Right ventricle myocardium superior (tissue), 1 donor: Measurements from ENCODE around the gene KCNN3. TPM values are rescaled to one million over a fixed set of nuclear protein-coding genes. Genes with fewer than 3 reads are reported as not detected.
A peak's percentile ranks its signal among the peaks of the same experiment; 100 is the strongest.

Source experiments
- ATAC-seq: fragments of 200-7000 bp; cut with Tn5 transposase; one replicate; pipeline ENCODE4 v1.9.1; 2020; ENCODE audit warnings: mild to moderate bottlenecking; ENCODE audit not compliant: poor library complexity
- DNase-seq: peaks from one replicate; pipeline ENCODE4 v3.0.0-alpha.2; 2020
- intact Hi-C: fragments of 100-400 bp; cut with DNase I; formaldehyde crosslinking; loops from one replicate; pipeline ENCODE4 v1.11.2; 2022
- total RNA-seq: library from RNA; stranded (reverse); fragmentation: NEBNext Ultra II Directional; extraction: Animal tissue kit (Norgen Biotek cat#: 25700); gene quantifications from one replicate; pipeline ENCODE4 v1.2.1, GENCODE V29; 2021
- donor health status: DM: no; HTN: yes; CAD: no; lungs with severe emphysema.

Gene KCNN3
- total RNA-seq, 1 donor from 2014 or later, result 3.4 TPM

DNA sequence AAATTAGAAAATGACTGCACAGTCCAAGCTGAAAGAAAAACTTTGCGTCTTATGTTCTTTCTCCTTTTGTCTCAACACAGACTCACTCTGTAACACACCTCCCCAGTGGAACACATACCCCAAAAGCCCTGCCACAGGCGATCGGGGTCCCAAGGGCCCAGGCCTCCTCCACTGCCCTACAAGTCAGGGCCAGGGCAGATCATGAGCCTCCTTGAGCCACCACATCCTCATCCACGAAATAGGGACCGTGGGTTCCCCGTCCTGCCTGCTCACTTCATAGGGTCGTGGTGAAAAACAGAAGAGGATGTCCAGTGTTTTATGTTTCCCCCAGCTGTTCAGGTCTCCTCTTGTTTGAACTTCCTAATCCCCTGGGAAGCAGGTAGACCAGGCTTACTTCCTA lies 116.7 kb downstream of the KCNN3 start:
- intact Hi-C loops, result no loop called here
- ATAC-seq (no peak), DNase-seq (no peak)

DNA sequence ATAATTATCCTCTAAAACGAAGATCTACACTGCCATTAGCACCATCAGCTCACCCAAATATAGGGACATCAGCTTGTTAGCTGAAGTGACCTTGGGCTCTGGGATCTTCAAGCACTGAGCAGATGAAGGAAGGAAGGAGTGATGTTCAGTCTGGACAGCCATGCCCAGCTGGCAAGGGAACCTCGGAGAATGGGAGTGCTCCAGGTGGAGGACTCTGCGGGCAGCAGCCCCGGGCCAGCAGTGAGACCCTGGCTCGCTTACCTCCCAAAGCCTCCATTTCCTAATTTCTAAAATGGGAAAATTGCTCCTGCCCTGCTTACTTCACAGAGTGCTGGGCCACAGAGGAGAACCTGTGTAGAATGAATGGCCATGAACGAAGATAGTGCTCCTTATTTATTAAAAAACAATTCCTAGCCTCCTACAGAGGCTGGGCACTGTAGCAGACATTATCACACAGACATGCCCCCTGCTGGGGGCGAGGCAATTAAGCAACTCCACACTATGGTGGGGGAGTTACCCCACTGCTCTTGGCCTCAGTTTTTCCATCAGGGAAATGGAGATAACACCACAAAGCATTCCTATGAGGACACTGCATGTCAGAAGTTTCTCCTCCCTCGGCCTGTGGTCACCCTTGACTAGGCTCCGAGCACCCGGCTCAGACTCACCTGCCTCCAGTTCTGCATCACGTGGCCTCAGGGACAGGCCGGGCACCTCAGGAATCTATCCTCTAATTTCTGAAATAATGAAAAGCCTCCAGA lies 117.6 kb downstream of the KCNN3 start:
- no peak for DNase-seq
- intact Hi-C loops, result no loop called here
- no peak for ATAC-seq

DNA sequence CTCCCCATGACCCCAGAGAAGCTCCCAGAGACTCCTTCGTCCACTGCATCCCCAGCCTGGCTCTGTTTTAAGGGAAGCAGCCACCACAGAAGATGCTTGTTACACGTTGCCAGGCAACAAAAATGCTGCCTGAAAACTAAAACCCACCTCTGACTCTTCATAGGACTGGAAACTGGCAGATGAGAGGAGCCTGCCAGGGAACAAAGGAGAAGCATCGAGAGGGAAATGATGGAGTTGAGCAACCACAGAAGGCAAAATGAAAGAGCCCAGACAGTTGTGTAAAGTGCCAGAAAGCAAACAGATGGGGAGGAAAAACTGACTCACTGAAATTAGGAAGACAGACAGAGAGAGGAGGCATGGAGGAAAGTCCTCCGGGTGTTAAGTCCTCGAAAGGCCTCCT lies 118.4 kb downstream of the KCNN3 start:
- DNase-seq (no peak), ATAC-seq (peak; percentile 82)
- intact Hi-C loops, result no loop called here

DNA sequence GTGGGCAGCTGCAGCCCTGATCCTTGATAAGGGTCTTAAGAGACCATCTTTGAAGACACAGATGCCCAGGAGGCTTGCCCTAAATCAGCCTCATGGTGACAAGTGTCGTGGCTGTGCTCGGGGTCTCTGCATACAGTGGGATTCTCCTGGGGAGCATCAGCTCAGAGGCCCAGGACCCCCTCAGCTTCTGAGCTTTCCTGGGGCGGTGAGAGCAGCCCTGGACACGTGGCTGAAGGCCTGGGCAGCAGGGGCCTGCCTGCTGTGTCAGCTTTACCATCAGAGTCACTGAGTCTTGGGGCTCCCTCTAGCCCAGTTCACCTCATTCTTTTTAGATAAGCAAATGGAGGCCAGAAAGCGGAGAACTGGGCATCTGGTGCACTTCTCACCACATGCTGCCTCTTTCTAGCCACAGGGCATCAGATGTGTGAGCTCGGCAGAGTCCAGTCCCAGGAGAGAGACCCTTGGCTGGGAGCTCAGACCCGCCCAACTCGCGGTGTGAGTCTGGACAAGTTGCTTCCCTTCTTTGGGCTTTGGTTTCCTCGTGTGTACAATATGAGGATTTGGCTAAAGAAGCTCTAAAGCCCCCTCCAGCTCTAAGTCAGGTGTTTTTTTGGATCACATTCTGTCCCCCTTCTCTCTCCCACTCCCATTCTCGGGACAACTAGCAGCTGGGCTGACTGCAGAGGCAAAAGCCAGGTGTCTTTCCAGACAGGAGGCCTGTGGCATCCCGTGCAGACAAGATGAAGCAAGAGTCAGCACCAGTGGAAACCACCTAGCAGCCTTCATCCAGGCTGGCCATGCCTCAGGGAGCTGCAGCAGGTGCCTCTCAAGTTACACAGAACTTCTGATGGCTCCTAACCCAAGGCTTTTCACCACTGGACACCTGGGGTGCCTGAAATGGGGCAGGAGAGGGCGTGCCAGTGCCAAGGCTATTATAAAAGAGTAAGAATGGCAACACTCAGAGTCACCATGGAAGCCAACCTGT lies 119.1 kb downstream of the KCNN3 start:
- intact Hi-C loops, result no loop called here
- DNase-seq, result no peak
- ATAC-seq, result no peak

DNA sequence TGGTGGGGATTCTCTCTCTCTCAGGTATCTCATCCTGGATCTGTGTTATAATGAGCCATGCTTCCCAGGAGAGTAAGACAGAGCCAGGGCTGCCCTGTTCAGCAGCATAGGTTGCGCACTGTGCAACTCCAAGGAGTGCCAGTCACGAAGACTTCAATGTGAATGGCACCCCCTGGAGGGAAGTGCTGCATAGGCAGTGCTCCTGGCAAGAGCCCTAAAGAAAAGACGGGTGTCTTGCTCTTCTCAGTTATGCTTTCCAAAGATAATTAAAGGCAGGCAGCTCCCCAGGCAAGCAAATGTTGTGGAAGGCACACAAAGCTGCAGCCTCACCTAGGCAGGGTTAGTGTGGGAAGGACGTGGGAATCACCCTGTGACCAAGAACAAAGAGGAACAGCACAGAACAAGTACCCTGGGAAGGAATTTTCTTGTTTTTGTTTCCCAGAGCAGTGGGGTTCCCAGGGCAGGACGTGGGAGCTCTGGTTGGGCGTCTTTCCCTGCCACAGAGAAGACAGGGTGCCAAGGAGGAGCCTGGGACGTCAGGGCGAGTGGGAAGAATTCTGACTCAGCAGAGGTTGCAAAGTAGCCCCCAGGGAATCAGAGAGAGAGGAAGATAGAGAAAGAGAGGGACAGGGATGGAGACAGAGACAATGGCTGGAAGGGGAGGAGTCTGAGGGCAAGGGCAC lies 120.9 kb downstream of the KCNN3 start:
- intact Hi-C loops, result no loop called here
- ATAC-seq, result no peak
- no peak for DNase-seq

DNA sequence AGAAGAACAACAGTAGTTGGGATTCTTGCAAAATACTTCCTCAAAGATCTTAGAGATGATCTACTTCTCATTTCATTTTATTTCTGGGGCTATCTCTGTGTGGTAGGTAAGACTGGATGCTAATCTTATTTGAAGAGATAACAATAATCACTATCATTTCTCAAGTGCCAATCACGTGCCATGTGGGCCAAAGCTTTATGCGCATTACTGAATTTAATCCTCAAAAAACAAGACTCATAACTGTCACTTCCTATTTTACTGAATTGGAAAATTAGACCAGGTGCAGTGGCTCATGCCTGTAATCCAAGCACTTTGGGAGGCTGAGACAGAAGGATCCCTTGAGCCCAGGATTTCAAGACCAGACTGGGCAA lies 121.7 kb downstream of the KCNN3 start:
- ATAC-seq (no peak), DNase-seq (no peak)
- intact Hi-C loops, result no loop called here

DNA sequence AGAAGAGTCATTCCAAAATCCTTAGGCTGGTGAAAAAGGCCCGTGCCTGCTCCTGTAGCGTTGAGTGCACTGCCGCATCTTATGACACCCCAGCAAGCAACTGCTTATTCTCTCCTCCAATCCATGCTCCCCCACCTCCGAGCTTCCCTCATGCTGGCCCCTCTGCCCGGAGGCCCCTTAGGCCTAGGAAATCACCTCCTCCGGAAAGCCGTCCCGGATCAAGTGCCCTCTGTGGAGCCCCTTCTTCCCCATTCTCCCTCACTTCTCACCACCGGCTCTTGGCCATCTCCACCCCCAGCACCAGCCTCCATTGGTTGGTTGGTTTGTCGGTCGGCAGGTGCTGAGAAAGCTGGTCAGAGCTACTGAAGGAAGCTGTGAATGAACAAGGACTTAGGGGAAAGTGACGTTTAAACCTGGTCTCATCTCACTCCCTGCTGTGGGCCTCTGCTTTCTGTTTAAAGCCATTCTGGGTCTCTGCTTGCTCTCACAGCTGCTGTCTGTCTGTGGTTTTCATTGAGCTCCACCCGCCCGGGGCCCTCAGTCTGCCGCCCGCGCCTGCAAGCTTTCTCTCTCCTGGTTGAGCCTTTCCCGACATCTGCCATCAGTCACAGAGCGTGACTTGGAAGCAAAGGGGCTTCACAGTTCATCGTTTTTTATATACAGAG lies 122.2 kb downstream of the KCNN3 start:
- peak; percentile 18 for ATAC-seq
- peak; percentile 68 for DNase-seq
- intact Hi-C loops, result no loop called here

DNA sequence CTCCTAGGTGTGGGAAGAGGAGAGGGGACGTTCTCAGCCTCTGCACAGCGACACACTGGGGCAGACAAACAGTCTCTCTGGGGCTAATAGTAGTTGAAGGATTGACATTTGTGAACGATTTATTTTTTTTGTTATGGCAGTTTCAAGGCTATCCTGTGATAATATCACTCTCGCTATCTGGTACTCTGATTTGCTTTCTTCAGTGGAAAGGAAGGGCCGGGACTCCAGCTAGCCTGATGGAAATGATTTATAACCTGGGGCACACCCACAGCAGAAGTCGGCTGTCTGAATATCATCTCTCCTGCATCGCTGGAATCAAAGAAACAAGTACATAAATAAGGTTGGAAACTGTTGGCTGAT lies 122.7 kb downstream of the KCNN3 start:
- no peak for DNase-seq
- ATAC-seq, result no peak
- intact Hi-C loops, result no loop called here

DNA sequence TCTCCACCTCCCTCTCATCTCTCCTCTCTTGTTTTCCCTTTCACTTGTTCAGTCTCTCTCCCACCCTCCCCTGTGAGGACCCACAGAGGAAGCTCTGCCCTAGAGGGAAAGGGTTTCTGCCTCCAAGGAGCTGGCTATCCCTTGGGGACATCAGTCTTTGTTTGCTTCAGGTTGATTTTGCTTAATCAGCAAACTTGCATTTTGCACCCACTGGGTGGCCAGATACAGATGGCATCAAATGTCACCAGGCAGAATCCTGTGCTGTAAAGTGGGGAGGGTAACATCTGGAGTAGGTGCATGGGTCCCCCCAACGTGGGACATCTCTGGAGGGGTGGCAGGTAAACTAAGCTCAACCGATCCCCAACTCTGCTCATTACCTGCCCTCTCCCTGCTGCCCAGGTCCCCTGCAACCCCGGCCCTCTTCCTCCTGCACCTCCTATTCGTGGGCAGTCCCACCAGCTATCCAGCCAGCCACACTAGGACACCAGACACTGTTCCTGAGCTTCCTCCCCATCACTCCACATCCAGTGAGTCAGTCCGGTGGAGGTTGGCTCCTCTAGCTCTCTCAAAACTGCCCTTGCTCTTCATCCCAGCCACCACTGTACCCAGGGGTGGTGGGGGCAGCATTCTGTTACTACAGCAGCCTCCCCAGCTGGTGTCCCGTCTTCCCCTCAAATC lies 123.3 kb downstream of the KCNN3 start:
- intact Hi-C loops, result no loop called here
- DNase-seq (no peak), ATAC-seq (no peak)

DNA sequence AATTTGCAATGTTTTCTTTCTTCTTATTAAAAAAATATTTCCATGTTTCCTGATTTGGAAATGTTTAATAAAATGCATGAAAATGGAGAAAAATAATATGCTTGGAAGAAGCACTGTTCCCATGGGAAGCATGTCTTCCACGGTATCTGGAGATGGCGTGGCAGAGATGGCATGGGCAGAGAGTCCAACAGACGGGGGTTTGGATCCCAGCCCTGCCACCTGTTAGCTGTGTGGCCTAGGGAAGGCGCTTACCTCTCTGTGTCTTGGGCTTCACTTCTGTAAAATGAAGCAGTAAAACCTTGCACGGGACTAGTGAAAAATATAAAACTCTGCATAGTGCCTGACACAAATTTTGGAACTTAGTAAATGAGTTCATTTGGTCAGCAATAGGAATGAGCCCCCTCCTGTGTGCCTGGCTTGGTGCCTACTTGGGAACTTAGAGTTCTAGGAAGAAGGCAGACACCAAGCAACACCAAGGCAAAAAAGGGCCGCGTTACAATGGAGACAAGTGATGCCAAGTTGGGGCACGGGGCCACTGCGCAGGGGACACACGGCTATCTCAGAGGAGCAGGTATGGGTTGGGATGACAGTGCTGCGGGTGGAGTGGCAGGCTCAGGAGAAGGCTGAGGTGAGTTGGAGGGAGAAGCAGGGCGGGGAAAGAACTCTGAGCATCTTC lies 124.2 kb downstream of the KCNN3 start:
- DNase-seq, result no peak
- no peak for ATAC-seq
- intact Hi-C loops, result no loop called here

DNA sequence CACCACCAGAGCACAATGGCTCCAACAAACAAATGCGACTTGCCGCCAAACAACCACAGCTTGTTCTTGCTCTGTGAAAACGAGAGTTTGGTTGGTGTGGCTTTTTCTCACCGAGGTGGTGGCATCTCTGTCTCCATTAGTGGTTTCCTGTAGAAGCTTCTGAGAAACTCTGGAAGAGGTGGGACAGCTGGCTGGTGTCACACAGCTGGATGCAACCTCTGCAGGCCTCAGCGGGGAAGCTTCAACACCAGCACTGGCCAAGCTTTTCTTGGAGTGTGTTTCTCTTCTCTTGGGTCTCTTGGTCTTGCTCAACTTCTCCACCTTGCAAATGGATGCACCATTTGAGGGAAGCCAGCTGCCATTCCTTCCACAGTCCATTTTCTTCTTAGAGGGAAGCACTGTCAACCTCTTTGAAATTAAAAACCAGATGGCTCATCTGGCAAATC lies 124.8 kb downstream of the KCNN3 start:
- intact Hi-C loops, result no loop called here
- peak; percentile 79 for ATAC-seq
- DNase-seq, result peak; percentile 75

DNA sequence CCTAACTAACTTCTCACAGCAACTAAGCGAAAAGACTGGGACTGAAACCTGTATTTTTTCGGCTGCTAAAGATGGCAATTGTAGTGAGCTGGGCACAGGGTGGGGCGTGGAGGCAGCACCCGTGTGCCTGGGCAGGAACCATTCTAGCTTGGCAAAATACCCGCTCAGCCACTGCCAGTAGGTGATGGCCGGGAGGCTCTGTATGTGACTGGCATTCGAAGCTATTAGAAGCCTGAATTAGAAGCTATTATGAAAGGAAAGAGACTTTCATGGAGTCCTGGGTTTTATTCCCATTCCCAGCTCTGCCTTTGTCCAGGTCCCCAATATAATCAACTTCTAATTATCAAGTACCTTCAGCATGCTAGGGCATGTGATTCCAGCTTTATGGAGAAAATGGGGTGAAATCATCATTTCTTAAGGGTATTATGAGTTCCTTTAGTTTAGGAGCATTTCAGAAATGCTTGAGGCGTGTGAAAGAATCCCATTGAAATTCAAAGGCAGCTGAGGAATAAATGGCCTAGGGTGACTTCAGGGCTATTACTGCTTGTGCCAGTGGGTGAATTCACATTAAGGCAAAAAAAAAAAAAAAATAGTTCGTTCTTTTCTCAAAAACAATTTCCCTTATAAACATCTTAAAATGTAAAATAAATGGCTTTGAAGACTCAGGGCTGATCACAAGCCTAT lies 125.6 kb downstream of the KCNN3 start:
- ATAC-seq (no peak), DNase-seq (no peak)
- intact Hi-C loops, result no loop called here

DNA sequence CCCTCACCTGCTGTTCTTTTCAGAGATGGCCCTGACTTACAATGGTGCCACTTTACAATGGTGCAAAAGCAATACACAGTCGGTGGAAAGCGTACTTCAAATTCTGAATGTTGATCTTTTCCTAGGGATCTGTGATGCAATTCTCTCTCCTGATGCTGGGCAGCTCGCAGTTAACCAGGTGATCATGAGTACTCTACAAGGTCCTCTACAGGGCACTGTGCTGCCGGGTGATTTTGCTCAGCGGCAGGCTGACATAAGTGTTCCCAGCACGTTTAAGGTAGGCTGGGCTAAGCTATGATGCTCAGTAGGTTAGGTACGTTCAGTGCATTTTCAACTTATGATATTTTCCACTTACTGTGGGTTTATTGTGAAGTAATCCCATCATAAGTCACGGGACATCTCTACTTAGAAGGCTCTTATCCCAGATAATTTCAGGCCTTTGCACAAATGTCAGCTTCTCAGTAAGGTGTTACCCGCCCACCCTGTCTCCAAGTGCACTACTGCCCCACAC lies 126.5 kb downstream of the KCNN3 start:
- intact Hi-C loops, result no loop called here
- ATAC-seq (no peak), DNase-seq (no peak)

DNA sequence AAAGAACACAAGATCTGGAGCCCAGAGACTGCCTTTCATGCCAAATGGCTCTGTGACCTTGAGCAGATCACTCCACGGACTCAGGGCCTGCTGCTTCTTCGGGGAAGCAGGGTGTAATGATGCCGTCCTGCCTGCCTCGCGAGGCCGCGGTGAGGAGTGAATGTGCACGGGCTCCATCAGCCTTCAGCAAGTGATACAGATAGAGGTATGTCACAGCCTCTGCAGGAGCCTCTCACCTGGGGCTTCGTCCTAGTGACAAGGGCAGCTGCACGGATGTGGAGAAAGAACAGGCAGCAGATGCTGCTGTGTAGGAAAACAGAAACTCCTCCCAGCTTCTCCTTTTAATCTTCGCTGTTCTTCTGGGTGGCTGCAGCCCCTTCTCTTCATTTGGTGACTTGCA lies 127.5 kb downstream of the KCNN3 start:
- ATAC-seq (peak; percentile 36), DNase-seq (no peak)
- intact Hi-C loops, result no loop called here

DNA sequence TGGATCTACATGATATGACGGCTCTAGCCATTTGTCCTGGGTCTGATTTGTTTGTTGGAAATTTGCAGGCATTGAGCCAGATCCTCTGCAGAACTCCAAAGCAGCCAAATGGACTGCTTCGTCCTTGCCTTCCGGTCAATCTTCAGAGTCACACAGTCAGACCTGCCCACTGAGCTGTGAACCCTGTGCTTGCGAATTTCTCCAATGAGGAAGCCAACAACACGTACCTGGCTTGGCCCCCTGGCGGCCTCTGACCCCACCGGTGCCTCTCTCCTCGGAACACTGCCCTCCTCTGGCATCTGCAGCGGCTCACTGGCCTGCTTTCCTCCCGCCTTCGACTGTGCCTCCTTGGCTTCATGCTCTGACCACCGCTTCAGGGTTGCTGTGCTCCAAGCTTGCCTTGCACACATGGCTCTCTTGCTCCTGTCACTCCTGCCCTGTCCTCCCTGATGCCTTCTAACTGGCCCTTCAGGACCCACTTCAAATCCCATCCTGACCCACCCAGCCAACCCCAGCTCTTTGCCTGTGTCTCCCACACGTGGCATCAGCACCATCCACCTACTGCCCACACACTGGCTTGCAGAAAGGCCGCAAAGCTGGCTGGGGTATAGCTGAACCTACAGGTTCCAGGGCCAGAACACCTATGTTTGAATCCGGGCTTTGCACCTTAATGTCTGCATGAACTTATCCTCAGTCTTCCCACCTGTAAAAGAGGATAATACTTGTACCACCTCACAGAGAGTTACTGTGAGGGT lies 128.2 kb downstream of the KCNN3 start:
- ATAC-seq (peak; percentile 59), DNase-seq (peak; percentile 50)
- intact Hi-C loops, result no loop called here

DNA sequence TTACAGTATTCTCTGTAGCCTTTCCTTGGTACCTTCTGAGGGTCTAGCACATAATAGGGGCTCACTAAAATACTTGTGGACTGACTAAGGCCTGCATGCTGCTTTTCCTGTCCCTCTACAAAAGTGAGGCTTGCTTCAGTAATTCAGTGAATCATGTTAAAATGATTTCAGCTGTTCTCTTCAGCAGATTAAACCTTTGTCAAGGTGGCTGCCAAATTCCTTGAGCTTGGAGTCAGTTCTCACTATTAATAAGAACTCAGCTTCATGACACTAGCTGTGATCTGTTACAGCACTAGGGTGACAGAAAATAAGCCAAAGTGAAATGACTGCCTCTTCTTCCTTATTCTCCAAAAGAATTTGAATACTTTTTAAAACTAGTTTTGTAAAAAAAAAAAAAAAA lies 128.8 kb downstream of the KCNN3 start:
- DNase-seq (no peak), ATAC-seq (peak; percentile 69)
- intact Hi-C loops, result no loop called here
